ENCODE results near the gene IRS1. TPM values are rescaled to one million over a fixed set of nuclear protein-coding genes. Genes with fewer than 3 reads are reported as not detected.

The IRS1 gene
- total RNA-seq, 1 experiment from 2014 or later = 34.4 TPM

DNA sequence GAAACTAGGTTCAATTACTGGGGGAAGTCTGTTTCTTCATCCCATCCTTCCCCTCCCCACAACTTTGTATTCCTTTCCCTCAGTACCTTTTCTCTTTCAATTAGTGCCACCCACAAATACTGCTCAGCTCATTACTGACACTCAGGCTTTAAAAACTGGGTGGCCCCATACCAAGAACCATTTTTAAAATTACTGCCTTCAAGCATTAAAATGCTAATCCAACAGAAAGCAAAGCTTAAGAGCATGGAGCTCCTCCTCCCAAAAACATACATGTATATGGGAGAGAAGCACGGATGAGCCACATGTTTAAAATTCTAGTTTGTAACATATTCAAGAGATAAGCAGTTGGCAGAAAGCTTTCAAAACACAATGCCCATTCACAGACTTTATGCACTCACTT lies 44.0 kb downstream of the IRS1 start:
- Mint-ChIP-seq H3K4me3 (ENCODE audit: low read depth, unreplicated experiment) (peak overlapping the region; percentile 34), H3K9me3 (ENCODE audit: low read depth, unreplicated experiment) (no peaks in the 10 kb centered on the region), H3K4me1 (ENCODE audit: low read depth, unreplicated experiment) (peaks cover 35% of the 10 kb centered on the region), H3K27me3 (ENCODE audit: unreplicated experiment) (no peaks in the 10 kb centered on the region), H3K36me3 (ENCODE audit: insufficient read depth, unreplicated experiment) (no peaks in the 10 kb centered on the region), H3K27ac (ENCODE audit: unreplicated experiment) (peak overlapping the region; percentile 74)
- no peak for DNase-seq
- intact Hi-C loops (cut with micrococcal nuclease; ENCODE audit: unreplicated experiment) = loop anchor here (5.0 kb wide), 1 partner anchor 37 kb away; no protein-coding TSS in a partner anchor
- no TSS peak for BruUV-seq (replicated peaks)
- CTCF ChIA-PET = interaction anchor here (1.1 to 1.8 kb wide), 2 partner anchors 44 to 47 kb away, joined by 3 to 4 read pairs; partner anchors contain the start of gene IRS1
- TF ChIP-seq, protein P1, sequence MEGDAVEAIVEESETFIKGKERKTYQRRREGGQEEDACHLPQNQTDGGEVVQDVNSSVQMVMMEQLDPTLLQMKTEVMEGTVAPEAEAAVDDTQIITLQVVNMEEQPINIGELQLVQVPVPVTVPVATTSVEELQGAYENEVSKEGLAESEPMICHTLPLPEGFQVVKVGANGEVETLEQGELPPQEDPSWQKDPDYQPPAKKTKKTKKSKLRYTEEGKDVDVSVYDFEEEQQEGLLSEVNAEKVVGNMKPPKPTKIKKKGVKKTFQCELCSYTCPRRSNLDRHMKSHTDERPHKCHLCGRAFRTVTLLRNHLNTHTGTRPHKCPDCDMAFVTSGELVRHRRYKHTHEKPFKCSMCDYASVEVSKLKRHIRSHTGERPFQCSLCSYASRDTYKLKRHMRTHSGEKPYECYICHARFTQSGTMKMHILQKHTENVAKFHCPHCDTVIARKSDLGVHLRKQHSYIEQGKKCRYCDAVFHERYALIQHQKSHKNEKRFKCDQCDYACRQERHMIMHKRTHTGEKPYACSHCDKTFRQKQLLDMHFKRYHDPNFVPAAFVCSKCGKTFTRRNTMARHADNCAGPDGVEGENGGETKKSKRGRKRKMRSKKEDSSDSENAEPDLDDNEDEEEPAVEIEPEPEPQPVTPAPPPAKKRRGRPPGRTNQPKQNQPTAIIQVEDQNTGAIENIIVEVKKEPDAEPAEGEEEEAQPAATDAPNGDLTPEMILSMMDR (IDR thresholded peaks at IDR 0.05; ENCODE audit: unreplicated experiment) = no peak

DNA sequence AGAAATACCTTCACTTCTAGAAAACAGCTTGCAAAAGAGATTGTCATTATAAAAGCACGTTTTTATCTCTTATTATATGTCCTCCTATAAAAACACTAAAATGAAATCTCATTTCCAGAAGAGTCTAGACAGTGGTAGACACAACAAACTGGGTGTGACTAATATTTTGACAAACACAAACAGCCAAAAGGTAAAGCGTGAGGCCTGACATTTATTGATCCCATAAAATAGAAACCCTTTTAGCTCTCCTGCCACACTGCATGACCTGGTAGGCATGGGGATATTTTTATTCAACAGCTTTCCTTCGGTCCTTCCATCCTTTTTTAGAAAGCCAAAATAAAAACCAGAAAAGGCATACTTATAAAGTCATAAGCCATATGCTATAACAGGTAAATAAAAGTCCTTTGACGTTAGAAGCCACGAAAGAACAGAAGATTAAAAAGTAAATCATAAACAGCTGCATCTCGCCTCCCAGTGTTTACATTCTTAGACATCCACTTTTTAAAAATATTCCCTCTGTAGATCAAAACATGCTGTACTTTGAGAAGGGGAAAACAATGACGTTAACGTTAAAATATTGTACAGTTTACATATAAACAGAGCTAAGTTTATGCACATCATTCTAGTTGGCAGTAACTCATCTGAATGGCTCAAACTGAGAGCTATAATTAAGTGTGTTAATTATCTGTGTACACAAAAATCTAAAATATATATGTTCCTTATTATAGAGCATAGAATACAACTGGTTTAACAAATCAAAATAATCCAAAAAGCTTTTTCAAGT lies 44.6 kb downstream of the IRS1 start:
- intact Hi-C loops (cut with micrococcal nuclease; ENCODE audit: unreplicated experiment) = loop anchor here (5.0 kb wide), 1 partner anchor 37 kb away; no protein-coding TSS in a partner anchor
- Mint-ChIP-seq H3K36me3 (ENCODE audit: insufficient read depth, unreplicated experiment) (no peaks in the 10 kb centered on the region), H3K4me3 (ENCODE audit: low read depth, unreplicated experiment) (peak overlapping the region; percentile 34)

DNA sequence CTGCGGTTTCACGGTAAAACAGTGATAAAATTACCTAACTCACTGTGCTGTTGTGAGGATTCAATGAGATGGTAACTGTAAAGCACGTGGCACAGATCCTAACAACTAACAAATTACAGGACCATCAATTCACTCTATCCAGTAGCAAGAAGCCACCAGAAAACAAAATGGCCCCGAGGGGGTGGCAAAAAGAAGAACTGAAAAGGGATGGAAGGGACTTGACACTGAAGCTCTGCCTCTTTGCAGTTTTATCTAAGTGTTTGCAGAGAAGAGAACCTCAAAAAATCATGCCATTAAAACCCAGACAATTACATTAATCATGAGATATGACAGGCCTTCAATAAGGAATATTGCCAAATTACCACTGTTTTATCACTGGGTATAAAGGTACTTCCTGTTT lies 46.7 kb downstream of the IRS1 start:
- H3K27me3 Mint-ChIP-seq (ENCODE audit: unreplicated experiment) = no peaks in the 10 kb centered on the region
- no peaks in the 10 kb centered on the region for H3K36me3 Mint-ChIP-seq (ENCODE audit: insufficient read depth, unreplicated experiment)
- BruUV-seq (replicated peaks) = no TSS peak
- no peak overlapping the region for H3K4me3 Mint-ChIP-seq (ENCODE audit: low read depth, unreplicated experiment)
- CTCF ChIA-PET = interaction anchor here (0.8 kb wide), 1 partner anchor 469 kb away, joined by 3 read pairs; no protein-coding TSS in a partner anchor
- no peak overlapping the region for H3K27ac Mint-ChIP-seq (ENCODE audit: unreplicated experiment)
- H3K4me1 Mint-ChIP-seq (ENCODE audit: low read depth, unreplicated experiment) = peaks cover 22% of the 10 kb centered on the region
- no peak for DNase-seq
- intact Hi-C loops (cut with micrococcal nuclease; ENCODE audit: unreplicated experiment) = no loop called here
- TF ChIP-seq, protein P1 (IDR thresholded peaks at IDR 0.05; ENCODE audit: unreplicated experiment) = no peak
- no peaks in the 10 kb centered on the region for H3K9me3 Mint-ChIP-seq (ENCODE audit: low read depth, unreplicated experiment)

More for the DNA sequence above, 44.6 kb downstream of the IRS1 start:
- H3K4me1 Mint-ChIP-seq (ENCODE audit: low read depth, unreplicated experiment) = peaks cover 35% of the 10 kb centered on the region
- CTCF ChIA-PET = interaction anchor here (1.1 to 1.8 kb wide), 2 partner anchors 45 to 47 kb away, joined by 3 to 4 read pairs; partner anchors contain the start of gene IRS1
- TF ChIP-seq, protein P1 (IDR thresholded peaks at IDR 0.05; ENCODE audit: unreplicated experiment) = no peak
- BruUV-seq (replicated peaks) = no TSS peak
- peak overlapping the region; percentile 74 for H3K27ac Mint-ChIP-seq (ENCODE audit: unreplicated experiment)
- no peaks in the 10 kb centered on the region for H3K9me3 Mint-ChIP-seq (ENCODE audit: low read depth, unreplicated experiment)
- no peak for DNase-seq
- H3K27me3 Mint-ChIP-seq (ENCODE audit: unreplicated experiment) = no peaks in the 10 kb centered on the region

DNA sequence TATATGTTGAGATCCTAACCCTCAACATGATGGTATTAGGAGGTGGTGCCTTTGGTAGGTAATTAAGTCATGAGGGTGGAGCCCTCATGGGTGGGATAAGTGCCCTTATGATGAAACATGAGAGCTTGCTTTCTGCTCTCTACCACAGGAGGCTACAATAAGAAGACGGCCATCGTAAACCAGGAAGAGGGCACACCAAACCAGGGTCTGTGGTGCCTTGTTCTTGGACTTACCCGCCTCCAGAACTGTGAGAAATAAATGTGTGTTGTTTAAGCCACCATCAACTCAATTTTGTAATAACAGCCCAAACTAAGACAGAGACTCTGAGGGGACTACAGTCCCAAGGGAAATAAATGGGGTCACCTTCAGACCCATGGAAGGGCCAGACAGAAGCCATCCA lies 52.3 kb downstream of the IRS1 start:
- BruUV-seq (replicated peaks) = no TSS peak
- Mint-ChIP-seq H3K9me3 (ENCODE audit: low read depth, unreplicated experiment) (no peaks in the 10 kb centered on the region), H3K4me1 (ENCODE audit: low read depth, unreplicated experiment) (peaks cover 7% of the 10 kb centered on the region), H3K4me3 (ENCODE audit: low read depth, unreplicated experiment) (no peak overlapping the region), H3K36me3 (ENCODE audit: insufficient read depth, unreplicated experiment) (no peaks in the 10 kb centered on the region), H3K27me3 (ENCODE audit: unreplicated experiment) (no peaks in the 10 kb centered on the region), H3K27ac (ENCODE audit: unreplicated experiment) (no peak overlapping the region)
- TF ChIP-seq, protein P1 (IDR thresholded peaks at IDR 0.05; ENCODE audit: unreplicated experiment) = no peak
- intact Hi-C loops (cut with micrococcal nuclease; ENCODE audit: unreplicated experiment) = no loop called here
- no peak for DNase-seq
- CTCF ChIA-PET = no interaction called here
